Left hindlimb (tissue), 1 donor: ENCODE measurements around the gene GDI1.

Source experiments
- DNase-seq: peaks from one replicate; pipeline ENCODE4 v3.0.0-alpha.2; 2018

The GDI1 gene

DNA sequence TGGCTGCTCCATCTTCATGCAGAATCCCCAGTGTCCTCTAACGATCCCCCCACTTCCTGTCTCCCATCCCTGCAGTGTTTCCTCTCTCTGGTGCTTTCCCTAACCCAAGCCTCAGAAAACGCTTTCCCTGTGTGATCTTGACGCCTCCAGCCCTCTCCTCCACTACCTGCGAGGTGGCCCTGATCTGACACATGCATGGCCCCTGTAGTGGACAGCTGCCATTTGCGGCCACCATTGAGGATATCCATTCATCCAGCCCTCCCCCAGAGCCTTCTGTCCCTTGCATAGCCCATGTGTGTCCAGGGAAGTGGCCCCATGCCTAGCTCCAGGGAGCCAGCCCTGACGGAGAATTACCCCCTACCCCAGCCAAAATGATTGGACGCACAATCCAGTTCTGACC lies 46.4 kb downstream of the GDI1 start:
- DNase-seq: no peak

DNA sequence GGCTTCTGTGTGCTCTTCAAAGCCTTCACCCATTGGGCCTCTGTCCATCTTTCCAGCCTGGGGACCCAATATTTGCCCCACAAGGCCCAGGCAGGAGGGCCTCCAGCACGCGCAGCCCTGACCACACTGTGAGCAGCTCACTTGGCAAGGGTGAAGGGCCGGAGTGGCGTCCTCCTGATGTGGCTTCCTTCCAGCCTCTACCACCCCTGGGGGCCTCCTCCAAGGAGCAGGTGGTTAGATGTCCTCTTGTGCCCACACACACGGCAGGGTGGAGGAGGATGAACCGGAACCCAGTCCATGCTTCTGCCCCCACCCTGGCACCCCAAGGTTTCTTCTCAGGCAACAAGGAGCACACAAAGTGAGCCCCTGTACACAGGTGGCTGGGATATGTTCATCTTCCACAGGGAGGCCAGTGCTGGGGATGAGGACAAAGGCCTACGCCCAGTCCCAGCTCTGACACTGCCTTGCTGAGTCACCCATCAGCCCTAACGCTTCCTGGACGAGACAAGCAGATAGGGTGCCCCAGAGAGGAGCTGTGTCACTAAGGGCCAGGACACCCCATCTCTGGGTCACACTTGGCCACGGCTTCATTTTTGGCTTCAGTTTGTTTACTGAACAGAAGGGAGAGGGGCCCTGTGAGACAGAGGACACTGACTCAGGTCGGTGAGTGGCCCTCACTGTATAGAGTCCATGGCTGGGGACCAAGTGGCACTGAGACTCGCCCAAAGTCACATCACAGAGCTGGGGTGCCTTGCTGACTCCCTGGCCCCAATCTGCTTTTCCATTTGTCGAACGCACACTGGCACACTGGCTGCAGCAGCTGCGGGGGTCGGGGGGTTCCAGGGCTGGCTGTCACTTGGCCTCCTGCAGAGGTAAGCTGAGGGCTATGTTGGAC lies 47.5 kb downstream of the GDI1 start:
- DNase-seq: no peak

DNA sequence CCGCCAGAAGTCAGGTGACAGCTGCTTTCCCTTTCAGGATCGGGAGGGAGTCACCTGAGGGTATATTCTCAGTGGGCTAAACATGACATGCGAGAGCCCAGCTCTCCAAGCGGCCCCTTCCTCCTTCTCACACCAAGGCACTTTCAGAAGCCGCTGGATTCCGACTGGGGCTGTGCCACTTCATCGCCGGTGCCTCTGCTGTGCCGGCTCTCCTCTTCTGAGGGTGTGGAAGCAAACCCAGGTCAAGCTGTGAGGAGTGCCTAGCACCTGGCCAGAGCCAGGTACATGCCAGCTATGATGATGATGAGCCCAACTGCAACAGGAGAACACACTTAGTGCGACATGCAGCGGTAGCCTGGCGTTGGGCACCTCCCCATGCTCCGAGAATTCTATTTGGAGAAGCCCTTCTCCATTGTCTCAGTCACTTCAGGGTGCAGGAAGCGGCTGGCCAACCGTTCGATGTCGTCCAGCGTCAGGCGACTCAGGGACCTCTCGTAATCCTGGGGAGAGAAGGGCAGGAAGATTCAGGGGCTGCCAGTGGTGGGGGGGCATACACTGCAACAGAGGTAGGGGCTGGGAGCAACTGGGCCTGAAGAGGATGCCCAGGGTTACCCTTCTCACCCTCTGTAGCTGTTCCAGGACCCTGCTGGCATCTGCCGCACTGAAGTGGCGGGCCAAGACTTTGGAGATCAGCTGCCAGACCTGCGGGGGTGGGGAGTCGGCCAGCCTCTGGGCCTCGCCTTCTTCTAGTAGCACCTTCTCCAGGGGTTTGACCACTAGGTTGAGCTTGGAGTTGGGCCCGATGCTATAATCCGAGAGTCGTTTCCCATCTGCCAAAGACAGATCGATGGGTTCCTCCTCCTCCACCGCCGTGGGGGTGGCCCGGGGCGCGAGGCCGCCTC lies 48.4 kb downstream of the GDI1 start:
- DNase-seq: no peak

DNA sequence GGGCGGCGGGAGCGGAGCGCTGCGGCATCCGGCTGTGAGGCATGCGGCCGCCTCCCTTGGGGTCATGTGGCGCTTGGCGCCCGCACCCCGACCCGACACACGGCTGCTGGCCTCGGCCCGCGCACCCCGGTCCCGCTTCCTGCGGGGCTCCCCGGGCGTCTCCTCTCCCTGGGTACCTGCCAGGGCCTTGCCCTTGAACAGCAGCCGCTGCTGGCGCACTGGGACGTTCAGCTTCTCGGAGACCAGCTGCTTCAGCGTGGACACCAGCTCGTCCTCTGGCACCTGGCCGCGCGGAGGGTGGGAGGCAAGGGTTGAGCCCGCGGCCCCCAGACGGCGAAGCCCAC lies 49.1 kb downstream of the GDI1 start:
- no peak for DNase-seq

DNA sequence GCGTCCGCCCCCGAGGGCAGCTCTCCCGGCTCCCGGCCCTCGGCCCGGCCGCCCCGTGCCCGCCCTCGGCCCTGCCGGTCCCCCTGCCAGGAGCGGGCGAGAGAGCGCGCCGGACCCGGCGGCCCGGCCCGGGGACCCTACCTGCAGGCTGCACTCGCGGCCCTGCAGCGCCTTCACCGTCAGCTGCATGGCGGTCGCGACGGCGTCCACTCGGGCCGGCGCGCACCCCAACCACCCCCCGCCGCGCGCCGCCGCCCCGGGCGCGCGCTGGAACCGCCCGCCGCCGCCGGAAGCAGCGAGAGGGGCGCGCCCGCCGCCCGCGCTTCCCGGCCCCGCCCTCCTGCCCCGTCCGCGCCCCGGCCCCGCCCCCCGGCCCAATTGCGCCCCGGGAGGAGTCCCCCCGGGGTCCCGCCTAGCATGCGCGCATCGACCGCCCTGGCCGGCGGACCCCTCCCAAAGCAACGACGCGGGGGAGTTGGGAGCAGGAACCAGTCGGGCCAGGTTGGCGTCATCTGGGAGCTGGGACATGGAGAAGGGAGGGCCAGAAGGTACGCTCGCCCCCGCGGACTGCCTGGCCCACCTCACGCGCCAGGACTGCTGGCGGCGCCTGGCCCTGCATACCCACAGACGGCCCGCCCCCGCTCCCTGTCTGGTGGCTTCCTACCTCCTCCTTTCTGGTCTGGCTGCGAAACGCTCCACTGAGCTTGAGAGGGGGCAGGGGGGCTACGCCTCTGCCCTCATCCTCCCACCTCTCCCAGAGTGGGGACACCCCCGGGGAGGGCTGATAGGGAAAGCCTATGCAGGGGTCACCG lies 49.6 kb downstream of the GDI1 start, which contains the start of gene UBL4A:
Gene UBL4A (minus strand): TSS at position 220 of the 812 bp plus-strand sequence. CDS start 31 bp downstream, at position 189.
- peak; percentile 72 for DNase-seq

DNA sequence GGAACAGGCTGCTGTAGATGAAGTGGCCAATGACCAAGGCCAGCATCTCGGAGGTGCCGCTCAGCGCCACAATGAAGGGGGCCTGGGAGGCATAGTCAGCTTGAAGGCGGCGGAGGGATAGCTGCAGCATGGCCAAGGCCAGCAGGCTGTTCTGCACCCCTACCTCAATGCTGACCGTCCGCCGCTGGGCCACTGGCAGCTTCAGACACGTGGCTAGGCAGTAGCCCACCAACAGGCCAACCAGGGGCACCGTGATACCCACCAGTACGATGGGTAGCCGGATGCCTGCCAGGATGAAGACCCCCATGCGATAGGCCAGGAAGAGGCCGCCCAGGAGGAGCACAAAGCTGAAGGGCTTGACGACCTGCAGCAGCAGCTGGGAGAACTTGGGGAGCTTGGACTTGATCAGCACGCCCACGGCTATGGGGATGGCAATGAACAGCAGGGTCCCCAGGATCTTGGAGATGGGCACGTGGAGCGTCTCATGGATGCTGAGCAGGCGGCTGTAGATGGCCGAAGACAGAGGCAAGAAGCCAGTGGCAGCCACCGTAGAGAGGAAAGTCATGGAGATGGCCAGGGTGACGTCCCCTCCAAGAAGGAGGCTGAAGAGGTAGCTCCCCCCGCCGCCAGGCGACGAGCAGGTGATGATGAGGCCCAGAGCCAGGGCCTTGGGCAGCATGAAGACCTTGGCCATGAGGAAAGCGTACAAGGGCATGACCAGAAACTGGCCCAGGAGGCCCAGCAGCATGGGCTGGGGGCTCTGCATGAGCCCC lies 50.8 kb downstream of the GDI1 start:
- no peak for DNase-seq

DNA sequence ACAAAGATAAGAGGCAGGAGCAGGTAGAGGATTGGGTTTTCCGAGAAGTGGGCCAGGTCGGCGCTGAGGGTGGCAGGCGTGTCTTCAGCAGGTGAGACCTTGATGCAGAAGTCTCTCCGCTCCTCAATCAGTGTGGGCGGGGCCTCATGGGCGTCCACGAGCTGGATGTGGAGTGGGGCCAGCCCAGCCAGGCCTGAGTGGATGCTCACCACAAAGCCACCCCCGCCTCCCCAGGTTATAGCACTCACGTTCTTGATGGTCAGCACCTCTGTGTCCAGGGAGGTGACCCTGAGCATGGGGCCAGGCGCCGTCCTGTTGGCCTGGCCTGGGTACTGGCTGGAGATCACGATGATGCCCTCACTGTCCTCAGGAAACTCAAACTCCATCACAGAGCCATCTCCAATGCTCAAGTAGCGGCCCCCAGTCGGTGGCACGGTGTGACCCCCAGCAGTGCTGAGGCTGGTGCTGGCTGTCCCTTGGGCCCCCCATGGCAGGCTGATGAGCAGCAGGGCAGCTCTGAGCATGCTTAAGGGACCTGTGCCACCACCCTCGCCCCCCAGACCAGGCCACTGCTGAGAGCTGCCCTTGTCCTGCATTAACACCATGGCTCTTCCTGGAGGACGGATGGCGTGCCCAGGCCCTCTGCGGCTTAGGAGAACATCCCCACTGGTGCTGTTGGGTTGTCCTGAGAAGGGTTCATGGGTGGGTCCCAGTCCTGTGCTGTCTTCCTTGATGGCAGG lies 51.6 kb downstream of the GDI1 start:
- DNase-seq: no peak

DNA sequence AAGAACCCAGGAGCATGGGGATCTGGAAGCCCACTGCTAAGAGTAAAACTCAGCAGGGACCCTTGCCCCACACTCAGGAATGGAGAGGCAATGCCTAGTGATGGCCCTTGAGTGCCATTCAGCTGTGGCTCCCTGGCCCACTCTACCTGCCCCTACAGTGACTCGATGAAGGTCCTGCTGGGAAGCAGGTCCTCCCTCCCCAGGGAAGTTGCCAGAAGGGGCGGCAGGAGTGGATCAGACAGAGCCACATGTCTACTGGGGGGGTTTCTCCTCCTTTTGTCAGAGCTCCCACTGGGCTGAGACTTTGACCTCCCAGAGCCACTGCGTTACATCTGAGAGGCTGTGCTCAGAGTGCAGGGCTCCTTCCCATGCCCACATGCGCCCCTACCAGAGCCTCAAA lies 52.2 kb downstream of the GDI1 start:
- no peak for DNase-seq

DNA sequence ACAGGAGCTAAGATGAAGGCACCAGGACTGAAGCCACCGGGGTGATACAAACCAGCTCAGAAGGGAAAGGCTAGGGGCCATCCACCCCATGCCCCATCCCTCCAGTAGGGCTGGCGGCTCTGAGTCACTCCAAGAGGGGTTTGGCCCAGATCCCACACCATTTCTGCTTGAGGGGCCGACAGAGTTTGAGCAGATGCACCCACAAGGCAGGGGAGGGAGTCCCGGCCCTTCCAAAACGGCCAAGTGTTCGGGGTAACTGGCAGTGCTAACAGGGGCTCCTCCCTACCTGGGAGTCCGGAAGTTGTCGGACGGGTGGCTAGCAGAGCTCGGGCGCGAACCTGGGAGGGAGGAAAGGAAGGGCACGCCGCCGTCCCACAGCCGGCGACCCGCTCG lies 53.1 kb downstream of the GDI1 start:
- no peak for DNase-seq

DNA sequence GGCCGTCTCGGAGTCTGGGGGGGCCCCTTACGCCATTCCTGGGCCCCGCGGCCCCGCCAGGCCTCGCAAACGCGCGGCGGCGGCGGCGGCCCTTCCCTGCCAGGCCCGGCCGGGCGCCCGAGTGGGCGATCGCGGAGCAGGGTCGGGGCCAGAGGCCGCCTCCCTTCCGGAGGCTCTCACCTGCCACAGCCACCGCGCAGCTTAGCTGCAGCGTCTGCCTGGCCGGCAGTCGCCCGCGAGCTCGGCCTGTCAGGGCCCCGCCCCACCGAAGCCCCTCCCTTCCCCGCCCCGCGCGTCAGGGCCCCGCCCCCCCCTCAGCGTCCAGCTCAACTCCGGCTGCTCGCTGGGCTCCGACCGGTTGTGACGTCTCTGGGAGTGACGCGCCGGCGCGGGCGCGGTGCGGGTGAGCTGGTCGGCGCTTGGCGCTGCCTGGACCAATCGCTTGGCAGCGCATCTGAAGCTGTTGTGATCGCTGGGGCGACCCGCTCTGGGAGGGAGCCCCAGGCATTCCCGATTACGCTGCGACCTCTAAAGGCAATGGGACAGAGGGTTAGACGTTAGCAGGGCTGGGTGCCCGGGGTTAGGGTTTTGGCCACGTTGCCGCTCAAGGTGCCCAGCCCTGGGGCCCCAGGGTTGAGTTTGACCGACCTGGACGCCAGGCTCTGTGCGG lies 53.6 kb downstream of the GDI1 start, which contains the start of gene SLC10A3:
Gene SLC10A3 (minus strand): TSS at position 216 of the 670 bp plus-strand sequence. CDS start 1,689 bp downstream, outside the sequence.
- peak; percentile 96 for DNase-seq
